DND-41 (cell line): ENCODE results near the gene ZMYM3.

Experiments used
- EZH2 ChIP-seq: IDR thresholded peaks from 3 replicates; pipeline ENCODE4 v1.6.1; 2012; ENCODE audit warnings: borderline replicate concordance, low read depth, mild to moderate bottlenecking, moderate library complexity, low read length, inconsistent platforms; ENCODE audit not compliant: severe bottlenecking
- TF ChIP-seq, protein P1 (sequence below): IDR thresholded peaks from 2 replicates; pipeline ENCODE4 v1.5.1; 2012; ENCODE audit warnings: borderline replicate concordance, low read length, moderate library complexity, mild to moderate bottlenecking; ENCODE audit not compliant: poor library complexity, severe bottlenecking; ENCODE audit errors: extremely low read depth

DNA sequence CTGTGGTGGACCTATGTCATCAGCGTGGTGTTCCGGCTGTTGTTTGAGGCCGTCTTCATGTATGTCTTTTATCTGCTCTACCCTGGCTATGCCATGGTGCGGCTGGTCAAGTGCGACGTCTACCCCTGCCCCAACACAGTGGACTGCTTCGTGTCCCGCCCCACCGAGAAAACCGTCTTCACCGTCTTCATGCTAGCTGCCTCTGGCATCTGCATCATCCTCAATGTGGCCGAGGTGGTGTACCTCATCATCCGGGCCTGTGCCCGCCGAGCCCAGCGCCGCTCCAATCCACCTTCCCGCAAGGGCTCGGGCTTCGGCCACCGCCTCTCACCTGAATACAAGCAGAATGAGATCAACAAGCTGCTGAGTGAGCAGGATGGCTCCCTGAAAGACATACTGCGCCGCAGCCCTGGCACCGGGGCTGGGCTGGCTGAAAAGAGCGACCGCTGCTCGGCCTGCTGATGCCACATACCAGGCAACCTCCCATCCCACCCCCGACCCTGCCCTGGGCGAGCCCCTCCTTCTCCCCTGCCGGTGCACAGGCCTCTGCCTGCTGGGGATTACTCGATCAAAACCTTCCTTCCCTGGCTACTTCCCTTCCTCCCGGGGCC is 29.7 kb downstream of the ZMYM3 start:
- TF ChIP-seq, protein P1, sequence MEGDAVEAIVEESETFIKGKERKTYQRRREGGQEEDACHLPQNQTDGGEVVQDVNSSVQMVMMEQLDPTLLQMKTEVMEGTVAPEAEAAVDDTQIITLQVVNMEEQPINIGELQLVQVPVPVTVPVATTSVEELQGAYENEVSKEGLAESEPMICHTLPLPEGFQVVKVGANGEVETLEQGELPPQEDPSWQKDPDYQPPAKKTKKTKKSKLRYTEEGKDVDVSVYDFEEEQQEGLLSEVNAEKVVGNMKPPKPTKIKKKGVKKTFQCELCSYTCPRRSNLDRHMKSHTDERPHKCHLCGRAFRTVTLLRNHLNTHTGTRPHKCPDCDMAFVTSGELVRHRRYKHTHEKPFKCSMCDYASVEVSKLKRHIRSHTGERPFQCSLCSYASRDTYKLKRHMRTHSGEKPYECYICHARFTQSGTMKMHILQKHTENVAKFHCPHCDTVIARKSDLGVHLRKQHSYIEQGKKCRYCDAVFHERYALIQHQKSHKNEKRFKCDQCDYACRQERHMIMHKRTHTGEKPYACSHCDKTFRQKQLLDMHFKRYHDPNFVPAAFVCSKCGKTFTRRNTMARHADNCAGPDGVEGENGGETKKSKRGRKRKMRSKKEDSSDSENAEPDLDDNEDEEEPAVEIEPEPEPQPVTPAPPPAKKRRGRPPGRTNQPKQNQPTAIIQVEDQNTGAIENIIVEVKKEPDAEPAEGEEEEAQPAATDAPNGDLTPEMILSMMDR = no peak
- no peak for TF ChIP-seq EZH2
